Fibroblast of the aortic adventitia (primary cell): ENCODE measurements around the gene PRKG1. TPM values are rescaled to one million over a fixed set of nuclear protein-coding genes. Genes with fewer than 3 reads are reported as not detected.

Source experiments
- DNase-seq: peaks from one replicate; pipeline ENCODE4 v3.0.0-alpha.2; 2010; ENCODE audit warnings: low read depth
- H3K4me3 ChIP-seq: 2 replicates; pipeline ENCODE4 v1.5.1; 2011; ENCODE audit warnings: low read depth, mild to moderate bottlenecking, control low read depth, low read length, moderate library complexity
- CTCF ChIP-seq: IDR thresholded peaks from 2 replicates; pipeline ENCODE4 v1.5.1; 2011; ENCODE audit warnings: mild to moderate bottlenecking, low read length, control low read depth, inconsistent platforms; ENCODE audit not compliant: insufficient read depth
- total RNA-seq: library from RNA; depleted of rRNA; stranded (reverse); fragments of >200 nt; gene quantifications from 2 replicates; pipeline ENCODE4 v1.2.3, GENCODE V29; 2012; ENCODE audit warnings: low replicate concordance

Gene PRKG1
- total RNA-seq, 1 donor = 45.6 TPM

- no peak for DNase-seq
- no peak overlapping the region for H3K4me3 ChIP-seq
- TF ChIP-seq CTCF = no peak
Measured at GRCh38 chr10:51082857-51083256, 8.6 kb downstream of the PRKG1 start.

DNA sequence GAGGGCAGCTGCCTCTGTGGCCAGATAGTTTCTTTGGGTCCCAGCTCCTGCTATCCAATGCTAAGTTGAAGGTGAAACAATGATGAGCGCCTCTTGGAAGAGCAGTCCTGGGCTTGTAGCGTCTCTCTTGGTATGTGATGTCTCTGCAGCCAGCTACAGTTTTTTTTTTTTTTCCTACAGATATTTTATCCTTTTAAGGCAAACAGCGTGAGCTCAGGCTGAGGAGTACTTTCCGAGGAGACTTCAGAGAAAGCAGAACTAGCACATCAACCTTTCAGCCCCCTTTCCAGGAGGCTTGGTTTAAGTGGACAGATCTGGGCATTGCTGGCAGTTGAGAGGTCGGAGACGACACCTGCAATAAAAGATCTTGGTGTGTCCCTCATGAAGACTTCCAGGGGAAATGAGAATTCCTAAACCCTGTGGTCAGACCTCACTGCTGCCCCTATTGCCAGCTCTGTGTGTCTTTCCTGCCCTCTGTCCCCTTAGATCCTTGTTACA lies 9.1 kb downstream of the PRKG1 start:
- TF ChIP-seq CTCF = no peak
- H3K4me3 ChIP-seq = no peak overlapping the region
- no peak for DNase-seq

DNA sequence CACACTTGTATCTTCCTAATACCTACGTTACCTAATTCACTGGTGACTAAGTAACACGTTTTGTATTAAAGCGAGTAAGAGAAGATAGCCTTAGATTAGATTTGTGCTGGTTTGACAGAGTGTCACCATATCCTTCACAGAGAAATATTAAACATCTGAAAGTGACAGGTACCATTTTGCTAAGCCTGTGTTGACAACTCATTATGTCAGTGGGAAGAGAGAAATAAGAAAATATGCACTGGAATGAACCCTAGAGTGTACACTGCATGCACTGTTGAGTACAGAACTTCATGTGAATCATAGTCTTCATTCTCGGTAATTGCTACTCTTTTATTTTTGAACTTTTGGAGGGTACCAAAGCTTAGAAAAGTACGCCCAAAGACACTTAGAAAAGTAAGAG lies 10.9 kb downstream of the PRKG1 start:
- H3K4me3 ChIP-seq = no peak overlapping the region
- no peak for TF ChIP-seq CTCF
- DNase-seq = no peak

DNA sequence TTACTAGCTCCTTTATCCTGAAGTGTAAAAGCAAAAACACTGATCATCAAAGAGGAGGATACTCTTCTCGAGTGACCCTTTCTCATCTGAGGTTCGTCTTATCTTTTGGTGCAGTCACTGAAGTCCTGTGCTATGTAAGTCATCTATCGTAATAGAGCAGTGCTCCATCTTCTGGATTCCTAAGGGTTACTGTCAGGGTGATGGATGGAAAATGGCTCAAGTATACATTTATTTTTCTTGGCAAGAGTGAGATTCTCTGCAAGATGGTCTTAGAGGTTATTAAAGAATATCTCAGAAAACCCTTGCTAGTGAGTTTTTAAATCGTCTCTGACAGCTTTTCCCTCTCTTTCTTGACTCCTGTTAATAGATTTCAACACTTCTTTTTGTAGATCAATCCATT lies 12.4 kb downstream of the PRKG1 start:
- DNase-seq = no peak
- H3K4me3 ChIP-seq = no peak overlapping the region
- TF ChIP-seq CTCF = no peak

DNA sequence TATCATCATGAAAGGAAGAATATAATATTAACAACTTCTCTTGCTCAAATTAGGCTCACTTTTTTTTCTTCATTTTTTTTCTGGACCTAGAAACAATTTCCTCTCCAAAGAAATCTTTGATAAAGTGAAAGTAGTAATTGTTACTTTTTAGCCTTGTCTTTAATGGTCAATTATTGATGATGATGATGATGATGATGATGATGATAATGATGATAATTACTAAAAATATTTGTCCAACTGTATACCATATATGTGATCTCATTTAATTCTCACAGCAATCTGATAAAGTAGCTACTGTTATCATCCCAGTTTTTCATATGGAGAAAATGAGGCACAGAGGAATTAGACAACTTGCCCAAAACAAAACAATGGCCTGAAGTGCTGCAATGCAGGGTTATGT lies 12.8 kb downstream of the PRKG1 start:
- no peak overlapping the region for H3K4me3 ChIP-seq
- DNase-seq = no peak
- TF ChIP-seq CTCF = no peak

- peak; percentile 52 for DNase-seq
Measured at GRCh38 chr10:51090190-51090589, 15.9 kb downstream of the PRKG1 start.

More at GRCh38 chr10:51090190-51090589, 15.9 kb downstream of the PRKG1 start:
- TF ChIP-seq CTCF = no peak
- H3K4me3 ChIP-seq = no peak overlapping the region
